Ishikawa (cell line): ENCODE measurements around the gene ATP2C2.

Source experiments
- CEBPB ChIP-seq: IDR thresholded peaks from 2 replicates; pipeline ENCODE4 v1.6.1; 2012
- CREB1 ChIP-seq: IDR thresholded peaks from 2 replicates; pipeline ENCODE4 v1.6.1; 2012; ENCODE audit warnings: low read depth
- EP300 ChIP-seq: IDR thresholded peaks from 2 replicates; pipeline ENCODE4 v1.6.1; 2012; ENCODE audit warnings: borderline replicate concordance
- FOXM1 ChIP-seq: IDR thresholded peaks from 2 replicates; pipeline ENCODE4 v1.6.1; 2012; ENCODE audit warnings: low read depth, borderline replicate concordance
- RAD21 ChIP-seq: IDR thresholded peaks from 2 replicates; pipeline ENCODE4 v1.6.1; 2012; ENCODE audit warnings: low read depth
- TAF1 ChIP-seq: IDR thresholded peaks from 2 replicates; pipeline ENCODE4 v1.6.1; 2012; ENCODE audit warnings: low read depth, mild to moderate bottlenecking
- TCF12 ChIP-seq: IDR thresholded peaks from 2 replicates; pipeline ENCODE4 v1.6.1; 2012; ENCODE audit warnings: low read depth
- TF ChIP-seq, protein P1 (sequence below): IDR thresholded peaks from 2 replicates; pipeline ENCODE4 v1.6.1; 2012; ENCODE audit warnings: low read depth, mild to moderate bottlenecking

DNA sequence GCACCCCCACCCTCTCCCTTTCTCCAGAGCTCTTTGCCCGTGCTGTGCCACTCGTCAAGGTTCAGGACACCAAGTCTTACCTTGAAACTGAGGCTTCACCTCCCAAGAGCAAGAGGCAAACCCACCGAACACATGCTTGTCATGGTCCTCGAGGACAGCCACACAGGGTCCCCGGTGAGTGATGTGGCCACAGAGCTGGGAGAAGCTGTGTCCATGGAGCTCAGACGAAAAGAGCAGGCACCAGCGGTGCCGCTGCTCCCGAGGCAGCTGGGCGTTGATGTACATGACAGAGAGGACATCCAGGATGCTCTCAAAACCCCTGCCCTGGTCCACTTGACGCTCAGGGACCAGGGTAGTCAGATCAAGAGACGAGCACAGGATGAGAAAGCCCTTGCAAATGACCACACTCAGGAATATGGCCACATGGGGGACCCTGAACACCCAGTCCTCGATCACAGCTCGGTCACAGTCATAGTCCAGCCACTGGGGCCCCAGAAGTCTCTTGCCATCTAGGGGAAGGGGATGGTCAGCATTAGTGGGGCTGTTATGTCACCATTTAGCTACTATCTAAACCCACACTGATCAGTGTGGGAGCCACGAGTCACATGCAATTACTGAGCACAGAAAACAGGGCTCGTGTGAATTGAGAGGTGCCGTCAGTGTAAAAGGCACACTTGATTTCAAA is 118.4 kb downstream of the ATP2C2 start:
- TF ChIP-seq FOXM1 (no peak), RAD21 (no peak), TAF1 (no peak), EP300 (no peak), CEBPB (no peak), CREB1 (no peak), TCF12 (no peak)
- TF ChIP-seq, protein P1, sequence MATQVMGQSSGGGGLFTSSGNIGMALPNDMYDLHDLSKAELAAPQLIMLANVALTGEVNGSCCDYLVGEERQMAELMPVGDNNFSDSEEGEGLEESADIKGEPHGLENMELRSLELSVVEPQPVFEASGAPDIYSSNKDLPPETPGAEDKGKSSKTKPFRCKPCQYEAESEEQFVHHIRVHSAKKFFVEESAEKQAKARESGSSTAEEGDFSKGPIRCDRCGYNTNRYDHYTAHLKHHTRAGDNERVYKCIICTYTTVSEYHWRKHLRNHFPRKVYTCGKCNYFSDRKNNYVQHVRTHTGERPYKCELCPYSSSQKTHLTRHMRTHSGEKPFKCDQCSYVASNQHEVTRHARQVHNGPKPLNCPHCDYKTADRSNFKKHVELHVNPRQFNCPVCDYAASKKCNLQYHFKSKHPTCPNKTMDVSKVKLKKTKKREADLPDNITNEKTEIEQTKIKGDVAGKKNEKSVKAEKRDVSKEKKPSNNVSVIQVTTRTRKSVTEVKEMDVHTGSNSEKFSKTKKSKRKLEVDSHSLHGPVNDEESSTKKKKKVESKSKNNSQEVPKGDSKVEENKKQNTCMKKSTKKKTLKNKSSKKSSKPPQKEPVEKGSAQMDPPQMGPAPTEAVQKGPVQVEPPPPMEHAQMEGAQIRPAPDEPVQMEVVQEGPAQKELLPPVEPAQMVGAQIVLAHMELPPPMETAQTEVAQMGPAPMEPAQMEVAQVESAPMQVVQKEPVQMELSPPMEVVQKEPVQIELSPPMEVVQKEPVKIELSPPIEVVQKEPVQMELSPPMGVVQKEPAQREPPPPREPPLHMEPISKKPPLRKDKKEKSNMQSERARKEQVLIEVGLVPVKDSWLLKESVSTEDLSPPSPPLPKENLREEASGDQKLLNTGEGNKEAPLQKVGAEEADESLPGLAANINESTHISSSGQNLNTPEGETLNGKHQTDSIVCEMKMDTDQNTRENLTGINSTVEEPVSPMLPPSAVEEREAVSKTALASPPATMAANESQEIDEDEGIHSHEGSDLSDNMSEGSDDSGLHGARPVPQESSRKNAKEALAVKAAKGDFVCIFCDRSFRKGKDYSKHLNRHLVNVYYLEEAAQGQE, result no peak
